SU-DHL-6 (cell line): ENCODE data around the gene PITHD1.

ENCODE experiments used
- H2AFZ ChIP-seq: fragments of 200-600 bp; sonication (generic); 2 replicates; pipeline ENCODE4 v1.6.1; 2014; ENCODE audit warnings: low read depth, mild to moderate bottlenecking, moderate library complexity, mixed read lengths, antibody characterized with exemption, low read length; ENCODE audit not compliant: severe bottlenecking
- H3F3A ChIP-seq: fragments of 200-600 bp; shearing (Covaris generic); 2 replicates; pipeline ENCODE4 v1.6.0; 2016; ENCODE audit warnings: antibody characterized with exemption, mild to moderate bottlenecking; ENCODE audit not compliant: insufficient read depth
- H3K27ac ChIP-seq: fragments of 200-600 bp; sonication (generic); 2 replicates; pipeline ENCODE4 v1.5.1; 2016; ENCODE audit warnings: low read depth, mild to moderate bottlenecking, low read length, moderate library complexity, mixed read lengths
- H3K27me3 ChIP-seq: fragments of 200-600 bp; sonication (generic), shearing (Covaris generic); 2 replicates; pipeline ENCODE4 v1.6.0; 2014; ENCODE audit warnings: mild to moderate bottlenecking, low read length
- H3K36me3 ChIP-seq: fragments of 200-600 bp; sonication (generic); 2 replicates; pipeline ENCODE4 v1.6.1; 2014; ENCODE audit warnings: mild to moderate bottlenecking, low read length, mixed read lengths
- H3K4me2 ChIP-seq: fragments of 300-600, 200-600 bp; shearing (Covaris generic), sonication (generic); 2 replicates; pipeline ENCODE4 v1.6.0; 2014; ENCODE audit warnings: low read length, low read depth, mild to moderate bottlenecking; ENCODE audit not compliant: poor library complexity, severe bottlenecking
- H3K4me3 ChIP-seq: fragments of 200-600 bp; sonication (generic); 2 replicates; pipeline ENCODE4 v1.5.1; 2014; ENCODE audit warnings: antibody characterized with exemption, low read length, mild to moderate bottlenecking, mixed read lengths; ENCODE audit not compliant: insufficient read depth, poor library complexity, severe bottlenecking
- H3K79me2 ChIP-seq: fragments of 200-600 bp; sonication (generic); 2 replicates; pipeline ENCODE4 v1.6.1; 2014; ENCODE audit warnings: mild to moderate bottlenecking, low read length, moderate library complexity; ENCODE audit not compliant: insufficient read depth
- H3K9ac ChIP-seq: fragments of 200-600 bp; sonication (generic); 2 replicates; pipeline ENCODE4 v1.7.0; 2014; ENCODE audit warnings: mild to moderate bottlenecking, low read length
- H3K9me2 ChIP-seq: fragments of 200-600 bp; sonication (generic); replicated peaks from 2 replicates; pipeline ENCODE4 v1.6.1; 2014; ENCODE audit warnings: low read length; ENCODE audit not compliant: insufficient read depth
- H3K9me3 ChIP-seq: fragments of 200-600 bp; sonication (generic); 2 replicates; pipeline ENCODE4 v1.6.1; 2014; ENCODE audit warnings: low read length, mixed read lengths; ENCODE audit not compliant: insufficient read depth
- H4K20me1 ChIP-seq: fragments of 200-600 bp; sonication (generic); 2 replicates; pipeline ENCODE4 v1.6.1; 2014; ENCODE audit warnings: low read depth, mild to moderate bottlenecking, antibody characterized with exemption, low read length, moderate library complexity, mixed read lengths
- CTCF ChIP-seq: fragments of 200-600 bp; sonication (generic); IDR thresholded peaks from one replicate; pipeline ENCODE4 v1.5.1; 2017; ENCODE audit warnings: antibody characterized with exemption, mild to moderate bottlenecking, low read length, moderate library complexity; ENCODE audit not compliant: insufficient read depth, poor library complexity, severe bottlenecking
- EZH2phosphoT487 ChIP-seq: fragments of 200-600 bp; sonication (generic), shearing (Covaris generic); conservative IDR thresholded peaks from 2 replicates; pipeline ENCODE4 v1.6.1; 2018; ENCODE audit warnings: mild to moderate bottlenecking, antibody characterized with exemption, low read length, moderate library complexity, mixed read lengths

PITHD1 gene

GRCh38 chr1:23795676-23796465 is 17.7 kb downstream of the PITHD1 start:
- Histone ChIP-seq H2AFZ (no peak overlapping the region), H3K9ac (no peak overlapping the region), H3K9me3 (no peaks in the 10 kb centered on the region), H3K4me3 (no peak overlapping the region), H3F3A (no peaks in the 10 kb centered on the region), H3K79me2 (peaks cover 20% of the 10 kb centered on the region), H3K4me2 (no peak overlapping the region), H3K27me3 (no peaks in the 10 kb centered on the region), H3K27ac (no peak overlapping the region), H4K20me1 (no peaks in the 10 kb centered on the region), H3K9me2 (no peaks in the 10 kb centered on the region), H3K36me3 (no peaks in the 10 kb centered on the region)
- no peak for TF ChIP-seq CTCF
- no peak for TF ChIP-seq EZH2phosphoT487

GRCh38 chr1:23796466-23797271 is 18.5 kb downstream of the PITHD1 start:
- no peak overlapping the region for H3K4me3 ChIP-seq
- no peaks in the 10 kb centered on the region for H3K9me3 ChIP-seq
- no peaks in the 10 kb centered on the region for H3F3A ChIP-seq
- no peak overlapping the region for H3K27ac ChIP-seq
- peaks cover 13% of the 10 kb centered on the region for H3K79me2 ChIP-seq
- H3K27me3 ChIP-seq = no peaks in the 10 kb centered on the region
- no peaks in the 10 kb centered on the region for H3K36me3 ChIP-seq
- H3K9ac ChIP-seq = no peak overlapping the region
- H4K20me1 ChIP-seq = no peaks in the 10 kb centered on the region
- H2AFZ ChIP-seq = no peak overlapping the region
- no peaks in the 10 kb centered on the region for H3K9me2 ChIP-seq
- TF ChIP-seq EZH2phosphoT487 (no peak), CTCF (no peak)
- no peak overlapping the region for H3K4me2 ChIP-seq

- H3K36me3 ChIP-seq = no peaks in the 10 kb centered on the region
- H3K9ac ChIP-seq = no peak overlapping the region
- H3K27ac ChIP-seq = no peak overlapping the region
- H3F3A ChIP-seq = no peaks in the 10 kb centered on the region; the same call in 1 of the 2 replicates
- TF ChIP-seq CTCF (no peak), EZH2phosphoT487 (no peak)
- H3K27me3 ChIP-seq = no peaks in the 10 kb centered on the region
- no peak overlapping the region for H3K4me2 ChIP-seq
- H4K20me1 ChIP-seq = no peaks in the 10 kb centered on the region
- H3K9me2 ChIP-seq = no peaks in the 10 kb centered on the region
- H2AFZ ChIP-seq = no peak overlapping the region
- no peak overlapping the region for H3K4me3 ChIP-seq
- H3K79me2 ChIP-seq = peaks cover 3% of the 10 kb centered on the region; the same call in 1 of the 2 replicates
- no peaks in the 10 kb centered on the region for H3K9me3 ChIP-seq
Measured at GRCh38 chr1:23797478-23798448, 19.5 kb downstream of the PITHD1 start.
